Ishikawa (cell line): Measurements from ENCODE around the gene TMEM72.

Experiments used
- CEBPB ChIP-seq: IDR thresholded peaks from 2 replicates; pipeline ENCODE4 v1.6.1; 2012
- EGR1 ChIP-seq: IDR thresholded peaks from 2 replicates; pipeline ENCODE4 v1.6.1; 2012
- NFIC ChIP-seq: IDR thresholded peaks from 2 replicates; pipeline ENCODE4 v1.6.1; 2012
- RAD21 ChIP-seq: IDR thresholded peaks from 2 replicates; pipeline ENCODE4 v1.6.1; 2012; ENCODE audit warnings: low read depth
- REST ChIP-seq: IDR thresholded peaks from 2 replicates; pipeline ENCODE4 v1.6.1; 2012; ENCODE audit warnings: low read depth, mild to moderate bottlenecking

- TF ChIP-seq NFIC (no peak), CEBPB (no peak), RAD21 (no peak), REST (no peak), EGR1 (no peak)
Measured at GRCh38 chr10:44924261-44925040, 13.3 kb downstream of the TMEM72 start.
